Skeletal muscle tissue (tissue), 4 donors: Measurements from ENCODE around the gene HEPHL1. TPM values are rescaled to one million over a fixed set of nuclear protein-coding genes. Genes with fewer than 3 reads are reported as not detected.

Experiments used
- H3K27ac ChIP-seq: one replicate; pipeline ENCODE4 v1.7.0; 2013; ENCODE audit warnings: mild to moderate bottlenecking, low read depth, low read length, inconsistent platforms
- H3K27me3 ChIP-seq, 3 donors: one replicate each; pipeline ENCODE4 v1.7.0; 2013; ENCODE audit warnings: low read length in 3 of 3; ENCODE audit not compliant: control insufficient read depth in 3 of 3, insufficient read depth in 3 of 3
- H3K36me3 ChIP-seq, 3 donors: one replicate each; pipeline ENCODE4 v1.7.0; 2013; ENCODE audit warnings: low read length in 3 of 3; ENCODE audit not compliant: control insufficient read depth in 3 of 3, insufficient read depth in 3 of 3
- H3K4me1 ChIP-seq, 3 donors: one replicate each; pipeline ENCODE4 v1.7.0; 2013; ENCODE audit warnings: low read length in 3 of 3, mild to moderate bottlenecking in 3 of 3; ENCODE audit not compliant: control insufficient read depth in 3 of 3, insufficient read depth in 3 of 3
- H3K4me3 ChIP-seq, 3 donors: one replicate each; pipeline ENCODE4 v1.7.0; 2013; ENCODE audit warnings: low read length in 3 of 3
- H3K9ac ChIP-seq, 3 donors: one replicate each; pipeline ENCODE4 v1.7.0; 2013; ENCODE audit warnings: low read length in 3 of 3, mild to moderate bottlenecking in 3 of 3, moderate library complexity in 2 of 3, low read depth in 1 of 3
- H3K9me3 ChIP-seq, 3 donors: one replicate each; pipeline ENCODE4 v1.7.0; 2013; ENCODE audit warnings: low read length in 3 of 3; ENCODE audit not compliant: control insufficient read depth in 3 of 3
- total RNA-seq: library from RNA; depleted of rRNA; stranded (reverse); fragments of >200 nt; gene quantifications from one replicate; pipeline ENCODE4 v1.2.3, GENCODE V29; 2014
- donor health status: Osteomylitis.

The HEPHL1 gene
- total RNA-seq, 1 donor from 2014 or later, result under 0.01 TPM

DNA sequence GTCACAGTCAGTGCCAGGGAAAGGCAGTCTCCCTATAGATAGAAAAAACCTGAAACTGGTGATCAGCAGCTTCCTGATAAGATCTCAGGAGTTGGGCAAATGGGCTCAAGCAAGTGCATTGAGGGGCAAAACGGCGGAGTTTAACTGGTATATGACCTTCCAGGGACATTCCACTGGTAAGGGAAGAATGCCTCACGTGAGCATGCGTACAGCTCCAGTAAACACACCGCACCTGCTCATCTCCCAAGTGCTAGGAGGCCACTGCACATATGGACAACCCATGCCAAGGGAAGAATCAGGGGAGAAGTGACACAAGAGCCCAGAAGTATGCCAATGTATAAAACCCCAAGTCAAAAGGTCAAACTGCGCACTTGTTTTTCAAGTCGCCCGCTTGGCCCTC lies 11.6 kb downstream of the HEPHL1 start:
- no peak overlapping the region for H3K9ac ChIP-seq
- no peaks in the 10 kb centered on the region for H3K9me3 ChIP-seq
- no peak overlapping the region for H3K4me3 ChIP-seq
- H3K27me3 ChIP-seq, result no peaks in the 10 kb centered on the region
- no peaks in the 10 kb centered on the region for H3K4me1 ChIP-seq
- no peak overlapping the region for H3K27ac ChIP-seq
- no peaks in the 10 kb centered on the region for H3K36me3 ChIP-seq

DNA sequence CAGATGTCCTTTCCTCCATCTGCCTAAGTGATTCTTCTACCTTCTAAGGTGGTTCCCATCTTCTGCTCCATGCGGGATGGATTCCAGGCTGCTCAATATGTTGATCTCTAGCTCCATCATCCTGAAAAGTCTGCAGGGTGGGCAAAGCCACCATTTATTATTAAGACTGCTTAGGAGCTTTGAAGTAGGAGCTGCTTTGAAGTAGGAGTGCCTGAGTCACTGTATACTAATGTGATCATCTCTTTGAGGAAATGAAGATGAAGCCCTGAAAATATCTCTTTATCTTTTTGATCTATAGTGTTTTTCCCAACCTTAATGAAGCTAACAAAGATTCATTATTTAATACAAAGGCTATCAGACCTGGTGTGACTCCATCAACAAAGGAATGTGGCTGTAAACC lies 13.1 kb downstream of the HEPHL1 start:
- H3K4me1 ChIP-seq, result no peaks in the 10 kb centered on the region
- H3K27me3 ChIP-seq, result no peaks in the 10 kb centered on the region
- no peaks in the 10 kb centered on the region for H3K36me3 ChIP-seq
- no peaks in the 10 kb centered on the region for H3K9me3 ChIP-seq
- H3K9ac ChIP-seq, result no peak overlapping the region
- no peak overlapping the region for H3K4me3 ChIP-seq
- H3K27ac ChIP-seq, result no peak overlapping the region

DNA sequence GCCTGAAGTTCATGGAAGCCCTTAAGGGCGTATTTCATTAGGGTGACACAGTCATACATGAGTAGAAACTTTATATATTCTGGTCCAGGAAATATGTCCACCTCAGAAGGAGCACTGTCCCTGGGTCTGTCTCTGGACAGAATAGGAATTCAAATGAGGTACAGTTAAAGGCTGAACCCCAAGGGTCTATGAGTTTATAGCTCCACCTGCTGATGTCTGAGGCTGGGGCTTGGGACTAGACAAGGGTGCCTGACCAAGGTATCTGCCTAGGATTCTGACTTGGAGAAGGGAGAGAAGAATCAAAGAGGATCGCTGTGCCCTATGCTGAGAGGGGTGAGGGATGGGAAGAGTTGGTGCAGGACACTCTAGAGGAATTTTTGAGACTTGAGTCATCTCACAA lies 14.9 kb downstream of the HEPHL1 start:
- H3K27ac ChIP-seq, result no peak overlapping the region
- no peaks in the 10 kb centered on the region for H3K9me3 ChIP-seq
- no peaks in the 10 kb centered on the region for H3K4me1 ChIP-seq
- no peak overlapping the region for H3K9ac ChIP-seq
- H3K36me3 ChIP-seq, result no peaks in the 10 kb centered on the region
- H3K27me3 ChIP-seq, result no peaks in the 10 kb centered on the region
- H3K4me3 ChIP-seq, result no peak overlapping the region

DNA sequence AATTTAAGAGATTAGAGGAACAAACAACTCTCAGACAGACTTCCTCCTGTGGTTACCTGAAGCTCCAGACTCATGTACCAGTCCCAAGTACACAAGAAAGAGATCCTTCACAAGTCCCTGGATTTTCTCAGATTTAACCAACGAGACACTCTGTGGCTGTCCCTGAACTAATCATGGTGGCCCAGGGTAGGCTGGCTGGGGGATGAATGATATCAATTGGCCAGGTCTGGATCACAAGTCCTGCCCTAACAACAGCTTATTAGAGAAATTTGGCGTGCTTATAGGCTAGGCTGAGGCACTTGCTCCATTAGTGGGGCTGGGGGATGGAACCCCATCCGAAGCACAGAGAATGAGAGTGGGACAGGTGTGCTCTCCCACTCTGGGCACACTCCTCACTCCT lies 22.1 kb downstream of the HEPHL1 start:
- Histone ChIP-seq H3K9me3 (no peaks in the 10 kb centered on the region), H3K4me3 (no peak overlapping the region), H3K27me3 (no peaks in the 10 kb centered on the region), H3K4me1 (no peaks in the 10 kb centered on the region), H3K27ac (no peak overlapping the region), H3K36me3 (no peaks in the 10 kb centered on the region), H3K9ac (no peak overlapping the region)

DNA sequence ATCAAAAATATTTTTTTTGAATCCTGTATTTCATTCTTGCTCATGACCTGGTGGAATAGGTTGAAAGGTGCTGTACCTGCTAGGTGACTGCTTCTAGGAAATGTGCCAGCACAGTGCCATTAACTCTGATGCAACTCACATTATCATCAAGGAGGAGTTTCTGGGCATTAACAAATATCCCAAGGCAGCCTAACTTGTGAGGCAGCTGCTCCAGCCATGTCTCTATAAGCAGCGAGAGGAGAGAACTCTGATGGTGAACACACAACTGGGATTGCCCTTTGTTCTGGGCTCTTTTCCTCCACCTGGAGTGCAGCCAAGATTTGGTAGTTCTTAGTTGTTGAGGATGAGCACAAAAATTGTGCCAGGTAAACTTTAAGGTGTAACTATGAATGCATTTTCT lies 25.6 kb downstream of the HEPHL1 start:
- Histone ChIP-seq H3K9me3 (no peaks in the 10 kb centered on the region), H3K36me3 (no peaks in the 10 kb centered on the region), H3K9ac (no peak overlapping the region), H3K27me3 (no peaks in the 10 kb centered on the region), H3K4me1 (no peaks in the 10 kb centered on the region), H3K4me3 (no peak overlapping the region), H3K27ac (no peak overlapping the region)

DNA sequence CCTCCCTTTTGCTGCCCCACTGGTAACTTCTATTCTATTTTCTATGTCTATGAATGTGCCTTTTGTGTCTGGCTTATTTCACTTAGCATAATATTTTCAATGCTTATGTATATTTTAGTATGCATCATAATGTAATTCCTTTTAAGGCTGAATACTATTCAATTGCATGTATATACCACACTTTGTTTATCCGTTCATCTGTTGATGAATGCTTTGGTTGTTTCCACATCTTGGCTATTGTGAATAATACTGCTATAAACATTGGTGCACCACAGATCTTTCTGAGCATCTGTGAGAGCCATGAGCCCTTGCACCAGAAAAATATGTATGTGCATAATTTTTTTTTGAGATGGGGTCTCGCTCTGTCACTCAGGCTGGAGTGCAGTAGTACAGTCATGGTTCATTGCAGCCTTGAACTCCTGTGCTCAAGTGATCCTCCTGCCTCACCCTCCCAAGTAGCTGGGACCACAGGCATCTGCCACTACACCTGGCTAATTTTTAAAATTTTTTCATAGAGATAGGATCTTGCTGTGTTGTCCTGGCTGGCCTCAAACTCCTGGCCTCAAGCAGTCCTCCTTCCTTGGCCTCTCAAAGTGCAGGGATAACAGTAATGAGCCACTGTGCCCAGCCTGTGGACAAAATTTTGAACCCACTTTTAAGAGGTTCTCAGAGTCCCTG lies 27.0 kb downstream of the HEPHL1 start:
- no peak overlapping the region for H3K4me3 ChIP-seq
- H3K27ac ChIP-seq, result no peak overlapping the region
- H3K9me3 ChIP-seq, result no peaks in the 10 kb centered on the region
- no peaks in the 10 kb centered on the region for H3K4me1 ChIP-seq
- no peaks in the 10 kb centered on the region for H3K36me3 ChIP-seq
- no peak overlapping the region for H3K9ac ChIP-seq
- H3K27me3 ChIP-seq, result no peaks in the 10 kb centered on the region

DNA sequence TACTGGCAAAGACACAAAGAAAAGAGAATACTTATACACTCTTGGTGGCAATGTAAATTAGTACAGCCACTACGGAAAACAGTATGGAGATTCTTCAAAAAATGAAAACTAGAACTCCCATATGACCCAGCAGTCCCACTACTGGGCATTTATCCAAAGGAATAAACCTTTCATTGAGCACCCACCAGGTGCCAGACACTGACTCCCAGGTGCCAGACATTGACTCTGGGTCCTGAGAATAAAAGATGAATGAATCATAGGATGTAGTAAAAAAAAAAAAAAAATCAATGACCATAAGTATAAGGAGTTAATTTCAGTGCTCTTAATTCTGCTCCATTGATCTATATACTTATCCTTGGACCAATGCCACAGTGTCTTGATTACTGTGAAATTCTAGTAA lies 28.2 kb downstream of the HEPHL1 start:
- Histone ChIP-seq H3K9ac (no peak overlapping the region), H3K36me3 (no peaks in the 10 kb centered on the region), H3K9me3 (no peaks in the 10 kb centered on the region), H3K27ac (no peak overlapping the region), H3K4me3 (no peak overlapping the region), H3K27me3 (no peaks in the 10 kb centered on the region), H3K4me1 (no peaks in the 10 kb centered on the region)

DNA sequence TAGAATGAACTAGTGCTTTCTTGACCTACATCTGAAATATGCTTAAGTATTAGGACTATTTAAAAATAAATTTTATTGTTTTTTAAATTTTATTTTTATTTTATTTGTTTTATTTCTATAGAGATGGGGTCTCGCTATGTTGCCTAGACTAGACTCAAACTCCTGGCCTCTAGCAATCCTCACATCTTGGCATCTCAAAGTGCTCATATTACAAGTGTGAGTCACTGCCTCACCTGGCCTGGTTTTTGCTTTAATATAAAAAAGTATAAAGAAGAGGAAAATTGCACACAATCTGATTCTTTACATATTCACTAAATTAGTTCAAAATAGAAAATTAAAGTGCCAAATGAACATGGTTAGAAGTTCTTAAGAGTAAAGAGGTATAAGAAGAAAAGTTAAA lies 37.5 kb downstream of the HEPHL1 start:
- no peak overlapping the region for H3K4me3 ChIP-seq
- H3K9ac ChIP-seq, result no peak overlapping the region
- no peaks in the 10 kb centered on the region for H3K27me3 ChIP-seq
- no peaks in the 10 kb centered on the region for H3K36me3 ChIP-seq
- H3K27ac ChIP-seq, result no peak overlapping the region
- no peaks in the 10 kb centered on the region for H3K4me1 ChIP-seq
- no peaks in the 10 kb centered on the region for H3K9me3 ChIP-seq

DNA sequence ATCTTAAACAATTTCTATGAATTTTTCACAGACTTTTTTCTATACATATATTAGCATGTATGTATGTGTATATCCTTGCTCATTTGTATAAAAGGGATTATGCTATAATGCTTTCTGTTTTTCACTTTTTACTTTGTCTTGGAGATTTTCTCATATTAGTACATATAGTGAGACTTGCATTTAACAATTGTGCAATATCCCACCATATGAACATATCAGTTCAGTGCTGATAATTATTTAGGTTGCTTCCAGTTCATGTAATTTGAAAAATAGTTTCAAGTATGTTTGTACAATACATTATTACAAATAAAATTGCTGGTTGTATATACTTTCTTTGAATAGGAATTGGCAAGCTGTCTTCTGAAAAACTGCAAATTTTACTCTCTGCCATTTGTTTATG lies 37.9 kb downstream of the HEPHL1 start:
- H3K27me3 ChIP-seq, result no peaks in the 10 kb centered on the region
- H3K4me1 ChIP-seq, result no peaks in the 10 kb centered on the region
- H3K36me3 ChIP-seq, result no peaks in the 10 kb centered on the region
- H3K9me3 ChIP-seq, result no peaks in the 10 kb centered on the region
- no peak overlapping the region for H3K4me3 ChIP-seq
- no peak overlapping the region for H3K27ac ChIP-seq
- H3K9ac ChIP-seq, result no peak overlapping the region

DNA sequence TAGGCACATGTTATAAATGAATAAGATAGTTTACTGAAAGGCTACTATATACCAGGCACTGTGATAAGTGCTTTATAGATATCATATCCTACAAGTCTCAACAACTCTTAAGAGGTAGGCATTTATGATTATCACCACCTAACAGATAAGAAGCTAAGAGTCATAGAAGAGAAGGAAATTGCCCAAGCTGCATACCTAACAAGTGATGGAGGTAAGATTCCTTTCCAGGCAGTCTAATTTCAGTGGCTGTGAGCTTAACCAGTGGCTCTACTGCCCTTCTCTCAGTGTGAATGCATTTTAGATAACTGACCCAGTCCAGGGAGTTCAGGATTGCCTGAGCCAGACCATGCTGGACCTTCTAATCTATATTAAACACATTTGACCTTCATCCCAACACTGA lies 39.2 kb downstream of the HEPHL1 start:
- Histone ChIP-seq H3K4me1 (no peaks in the 10 kb centered on the region), H3K36me3 (no peaks in the 10 kb centered on the region), H3K27me3 (no peaks in the 10 kb centered on the region), H3K9ac (no peak overlapping the region), H3K9me3 (no peaks in the 10 kb centered on the region), H3K4me3 (no peak overlapping the region), H3K27ac (no peak overlapping the region)

DNA sequence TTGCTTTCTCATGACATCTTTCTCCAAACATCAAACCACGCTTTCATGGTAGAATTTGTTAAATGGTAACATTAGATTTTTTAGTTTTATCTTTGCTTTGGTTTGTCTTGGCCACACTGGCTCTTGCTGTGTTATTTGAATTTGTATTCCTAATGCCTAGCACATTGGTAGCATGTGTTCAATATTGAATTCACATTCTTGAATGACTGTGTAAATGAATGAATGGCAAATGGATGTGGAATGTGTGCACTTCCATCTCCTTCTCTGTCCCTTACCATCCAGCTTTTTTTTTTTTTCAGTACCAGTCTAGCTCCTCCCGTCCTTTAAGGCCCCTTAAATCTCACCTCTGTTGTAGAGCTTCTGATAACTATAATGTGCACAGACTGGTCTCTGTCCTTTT lies 41.2 kb downstream of the HEPHL1 start:
- no peak overlapping the region for H3K9ac ChIP-seq
- no peaks in the 10 kb centered on the region for H3K4me1 ChIP-seq
- no peaks in the 10 kb centered on the region for H3K36me3 ChIP-seq
- no peak overlapping the region for H3K27ac ChIP-seq
- no peaks in the 10 kb centered on the region for H3K27me3 ChIP-seq
- no peaks in the 10 kb centered on the region for H3K9me3 ChIP-seq
- no peak overlapping the region for H3K4me3 ChIP-seq
